ENCODE measurements around the gene GTF2A1. TPM values are rescaled to one million over a fixed set of nuclear protein-coding genes. Genes with fewer than 3 reads are reported as not detected.
"Not testable (repeated sequence)": the region's sequence is repeated elsewhere in the genome, so short reads cannot be mapped to it uniquely, and the experiment has no call there.

Gene GTF2A1
- total and polyA plus RNA-seq, 2 experiments from 2014 or later = 3.8 to 25.1 TPM

GRCh38 chr14:81224222-81224621 is 3.5 kb upstream of the GTF2A1 start:
- H3K27me3 ChIP-seq = no peaks in the 10 kb centered on the region
- H3K9me2 ChIP-seq (replicated peaks; ENCODE audit: insufficient read depth) = no peaks in the 10 kb centered on the region
- peaks cover 11% of the 10 kb centered on the region for H3K4me1 ChIP-seq (ENCODE audit: insufficient read depth)
- TF ChIP-seq EZH2 (IDR thresholded peaks at IDR 0.05; ENCODE audit: borderline replicate concordance) (no peak), EZH2phosphoT487 (IDR thresholded peaks at IDR 0.05; ENCODE audit: low read depth, severe bottlenecking, unreplicated experiment) (no peak)
- TF ChIP-seq, protein P1, sequence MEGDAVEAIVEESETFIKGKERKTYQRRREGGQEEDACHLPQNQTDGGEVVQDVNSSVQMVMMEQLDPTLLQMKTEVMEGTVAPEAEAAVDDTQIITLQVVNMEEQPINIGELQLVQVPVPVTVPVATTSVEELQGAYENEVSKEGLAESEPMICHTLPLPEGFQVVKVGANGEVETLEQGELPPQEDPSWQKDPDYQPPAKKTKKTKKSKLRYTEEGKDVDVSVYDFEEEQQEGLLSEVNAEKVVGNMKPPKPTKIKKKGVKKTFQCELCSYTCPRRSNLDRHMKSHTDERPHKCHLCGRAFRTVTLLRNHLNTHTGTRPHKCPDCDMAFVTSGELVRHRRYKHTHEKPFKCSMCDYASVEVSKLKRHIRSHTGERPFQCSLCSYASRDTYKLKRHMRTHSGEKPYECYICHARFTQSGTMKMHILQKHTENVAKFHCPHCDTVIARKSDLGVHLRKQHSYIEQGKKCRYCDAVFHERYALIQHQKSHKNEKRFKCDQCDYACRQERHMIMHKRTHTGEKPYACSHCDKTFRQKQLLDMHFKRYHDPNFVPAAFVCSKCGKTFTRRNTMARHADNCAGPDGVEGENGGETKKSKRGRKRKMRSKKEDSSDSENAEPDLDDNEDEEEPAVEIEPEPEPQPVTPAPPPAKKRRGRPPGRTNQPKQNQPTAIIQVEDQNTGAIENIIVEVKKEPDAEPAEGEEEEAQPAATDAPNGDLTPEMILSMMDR (IDR thresholded peaks at IDR 0.05; ENCODE audit: poor library complexity) = no peak
- no peak for DNase-seq (ENCODE audit: low spot score)
- peaks cover 7% of the 10 kb centered on the region for H3K79me2 ChIP-seq
- H3K4me2 ChIP-seq = no peak overlapping the region
- no peaks in the 10 kb centered on the region for H4K20me1 ChIP-seq (ENCODE audit: insufficient read depth, poor library complexity, severe bottlenecking)
- 91% methylated on average over 1 of the region's 1 CpG for WGBS (ENCODE audit: low lambda C conversion rate, missing lambda C conversion rate)
- H3K27ac ChIP-seq = no peak overlapping the region
- H3K9me3 ChIP-seq (ENCODE audit: low read depth) = no peaks in the 10 kb centered on the region
- H2AFZ ChIP-seq = no peak overlapping the region
- no peaks in the 10 kb centered on the region for H3K36me3 ChIP-seq (replicated peaks; ENCODE audit: insufficient read depth, low read depth)
- H3K4me3 ChIP-seq = no peak overlapping the region

DNA sequence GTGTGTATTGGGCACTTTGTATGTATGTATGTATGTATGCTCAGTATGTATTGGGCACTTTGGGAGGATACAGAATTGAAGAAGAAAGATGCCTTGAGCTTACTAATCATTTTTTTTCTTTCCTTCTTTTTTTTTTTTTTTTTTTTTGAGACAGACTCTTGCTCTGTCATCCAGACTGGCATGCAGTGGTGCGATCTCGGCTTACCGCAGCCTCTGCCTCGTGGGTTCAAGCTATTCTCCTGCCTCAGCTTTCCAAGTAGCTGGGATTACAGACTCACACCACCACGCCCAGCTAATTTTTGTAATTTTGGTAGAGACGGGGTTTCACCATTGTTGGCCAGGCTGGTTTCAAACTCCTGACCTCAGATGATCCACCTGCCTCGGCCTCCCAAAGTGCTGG is 3.0 kb upstream of the GTF2A1 start:
- not testable (repeated sequence) for H3K27ac ChIP-seq; H3K4me3 ChIP-seq; DNase-seq (ENCODE audit: low spot score); H4K20me1 ChIP-seq (ENCODE audit: insufficient read depth, poor library complexity, severe bottlenecking); H3K9me2 ChIP-seq (replicated peaks; ENCODE audit: insufficient read depth); H3K4me2 ChIP-seq; H2AFZ ChIP-seq; H3K27me3 ChIP-seq; H3K9me3 ChIP-seq (ENCODE audit: low read depth); H3K79me2 ChIP-seq; H3K36me3 ChIP-seq (replicated peaks; ENCODE audit: insufficient read depth, low read depth)
- H3K4me1 ChIP-seq (ENCODE audit: insufficient read depth) = peaks cover 11% of the 10 kb centered on the region
- 92% methylated on average over 7 of the region's 7 CpGs for WGBS (ENCODE audit: low lambda C conversion rate, missing lambda C conversion rate)

DNA sequence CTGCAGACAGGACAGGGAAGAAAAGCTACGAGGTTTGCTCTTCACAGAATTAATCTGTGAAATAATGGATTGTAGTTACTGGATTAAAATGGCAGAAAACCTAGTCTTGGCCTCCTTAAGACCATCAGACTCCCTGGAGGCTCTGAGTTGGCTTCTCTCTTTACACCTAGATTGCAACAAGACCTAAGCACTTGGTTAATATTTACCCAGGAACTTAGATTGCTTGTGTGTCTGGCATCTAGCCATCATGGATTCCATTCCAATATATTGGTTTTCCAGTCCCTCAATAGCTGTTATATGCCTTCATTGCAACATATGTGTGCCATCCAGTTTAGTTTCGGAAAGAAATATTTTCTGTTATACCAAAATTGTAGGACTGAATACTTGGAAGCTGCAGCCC is 1.9 kb upstream of the GTF2A1 start:
- peak; percentile 34 for DNase-seq (ENCODE audit: low spot score)
- no peaks in the 10 kb centered on the region for H3K27me3 ChIP-seq
- no peaks in the 10 kb centered on the region for H3K9me2 ChIP-seq (replicated peaks; ENCODE audit: insufficient read depth)
- no peak overlapping the region for H2AFZ ChIP-seq
- H3K79me2 ChIP-seq = peaks cover 20% of the 10 kb centered on the region
- TF ChIP-seq EZH2phosphoT487 (IDR thresholded peaks at IDR 0.05; ENCODE audit: low read depth, severe bottlenecking, unreplicated experiment) (no peak), EZH2 (IDR thresholded peaks at IDR 0.05; ENCODE audit: borderline replicate concordance) (no peak)
- TF ChIP-seq, protein P1 (IDR thresholded peaks at IDR 0.05; ENCODE audit: poor library complexity) = no peak
- peaks cover 4% of the 10 kb centered on the region for H4K20me1 ChIP-seq (ENCODE audit: insufficient read depth, poor library complexity, severe bottlenecking)
- H3K4me3 ChIP-seq = no peak overlapping the region
- H3K9me3 ChIP-seq (ENCODE audit: low read depth) = no peaks in the 10 kb centered on the region
- H3K4me1 ChIP-seq (ENCODE audit: insufficient read depth) = peaks cover 20% of the 10 kb centered on the region
- peak overlapping the region; percentile 99 for H3K27ac ChIP-seq
- no peaks in the 10 kb centered on the region for H3K36me3 ChIP-seq (replicated peaks; ENCODE audit: insufficient read depth, low read depth)
- 98% methylated on average over 2 of the region's 2 CpGs for WGBS (ENCODE audit: low lambda C conversion rate, missing lambda C conversion rate)
- no peak overlapping the region for H3K4me2 ChIP-seq

- Histone ChIP-seq H4K20me1 (ENCODE audit: insufficient read depth, poor library complexity, severe bottlenecking) (peaks cover 8% of the 10 kb centered on the region), H3K27ac (peak overlapping the region; percentile 99), H3K27me3 (no peaks in the 10 kb centered on the region), H3K9me2 (replicated peaks; ENCODE audit: insufficient read depth) (no peaks in the 10 kb centered on the region), H2AFZ (peak overlapping the region; percentile 85), H3K9me3 (ENCODE audit: low read depth) (no peaks in the 10 kb centered on the region), H3K36me3 (replicated peaks; ENCODE audit: insufficient read depth, low read depth) (no peaks in the 10 kb centered on the region), H3K79me2 (peaks cover 25% of the 10 kb centered on the region), H3K4me2 (peak overlapping the region; percentile 77), H3K4me1 (ENCODE audit: insufficient read depth) (peaks cover 20% of the 10 kb centered on the region), H3K4me3 (no peak overlapping the region)
- 88% methylated on average over 5 of the region's 5 CpGs for WGBS (ENCODE audit: low lambda C conversion rate, missing lambda C conversion rate)
- DNase-seq (ENCODE audit: low spot score) = no peak
- TF ChIP-seq, protein P1 (IDR thresholded peaks at IDR 0.05; ENCODE audit: poor library complexity) = no peak
- TF ChIP-seq EZH2 (IDR thresholded peaks at IDR 0.05; ENCODE audit: borderline replicate concordance) (no peak), EZH2phosphoT487 (IDR thresholded peaks at IDR 0.05; ENCODE audit: low read depth, severe bottlenecking, unreplicated experiment) (no peak)
Measured at GRCh38 chr14:81222126-81222525, 1.4 kb upstream of the GTF2A1 start.
